ENCODE measurements around the gene ZNF622. TPM values are rescaled to one million over a fixed set of nuclear protein-coding genes. Genes with fewer than 3 reads are reported as not detected.

Gene ZNF622
- total RNA-seq, 1 donor, result 30.8 TPM

DNA sequence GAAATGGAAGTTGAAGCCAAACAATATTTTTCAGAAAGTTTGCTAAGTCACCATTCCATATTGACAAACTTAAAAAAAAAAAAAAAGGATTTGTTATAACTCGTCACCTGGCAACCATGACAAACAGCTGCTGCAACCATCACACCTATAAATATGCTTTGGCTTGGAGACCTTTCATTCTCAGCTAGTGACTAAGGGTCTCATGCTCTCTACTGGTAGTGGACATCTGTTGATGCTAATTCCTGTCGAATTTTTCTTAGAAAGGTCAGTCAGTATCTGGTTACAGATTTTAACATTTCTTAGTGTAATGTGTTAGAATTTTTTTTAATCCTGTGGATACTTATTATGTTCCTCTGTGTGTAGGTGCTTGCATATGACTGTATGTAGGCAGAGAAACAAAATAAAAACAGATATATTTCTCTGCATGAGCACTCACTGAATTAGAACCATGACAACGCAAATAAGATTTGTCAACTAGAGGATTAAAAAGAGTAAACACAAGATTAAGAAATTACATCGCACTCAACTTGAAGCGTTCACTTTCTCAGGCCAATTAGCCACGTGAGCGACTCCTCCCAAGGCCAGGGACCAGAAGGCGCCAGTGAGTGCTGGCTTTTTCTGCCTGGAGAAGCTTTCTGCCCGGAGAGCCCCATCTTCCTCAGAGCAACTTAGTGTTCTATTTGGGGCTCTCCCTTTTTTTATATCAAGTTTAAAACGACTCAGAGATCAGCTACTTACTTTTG lies 27.0 kb upstream of the ZNF622 start:
- H3K4me3 ChIP-seq (ENCODE audit: low read depth, low read length), result no peak overlapping the region
- TF ChIP-seq CTCF (IDR thresholded peaks at IDR 0.05; ENCODE audit: insufficient read depth, low read length), result no peak
- peak; percentile 40 for DNase-seq (ENCODE audit: low read depth)

DNA sequence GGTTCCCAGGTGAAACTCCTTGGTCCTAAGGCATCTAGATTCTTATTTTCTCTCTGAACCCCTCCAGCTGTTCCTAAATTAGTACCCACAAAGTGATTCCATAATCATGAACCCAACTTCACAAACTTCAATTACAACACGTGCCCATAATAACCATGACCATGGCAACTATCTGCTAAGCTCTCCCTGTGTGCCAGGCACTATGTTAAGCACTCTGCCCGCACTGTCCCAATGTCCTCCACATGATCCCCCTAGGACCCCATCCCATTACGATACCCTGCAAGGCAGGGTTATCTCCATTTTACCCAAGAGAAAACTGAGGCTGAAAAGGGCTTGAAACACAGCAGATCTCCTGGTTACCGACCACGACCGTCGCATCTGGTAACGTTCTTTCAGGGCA lies 25.3 kb upstream of the ZNF622 start:
- no peak for TF ChIP-seq CTCF (IDR thresholded peaks at IDR 0.05; ENCODE audit: insufficient read depth, low read length)
- H3K4me3 ChIP-seq (ENCODE audit: low read depth, low read length), result no peak overlapping the region
- DNase-seq (ENCODE audit: low read depth), result no peak

- peak; percentile 77 for TF ChIP-seq CTCF (IDR thresholded peaks at IDR 0.05; ENCODE audit: insufficient read depth, low read length)
- H3K4me3 ChIP-seq (ENCODE audit: low read depth, low read length), result no peak overlapping the region
- DNase-seq (ENCODE audit: low read depth), result peak; percentile 77
These were observed 23.8 kb upstream of the ZNF622 start for GRCh38 chr5:16489322-16489791.

- H3K4me3 ChIP-seq (ENCODE audit: low read depth, low read length), result no peak overlapping the region
- no peak for TF ChIP-seq CTCF (IDR thresholded peaks at IDR 0.05; ENCODE audit: insufficient read depth, low read length)
- no peak for DNase-seq (ENCODE audit: low read depth)
These were observed 21.9 kb upstream of the ZNF622 start for GRCh38 chr5:16487456-16487855.

DNA sequence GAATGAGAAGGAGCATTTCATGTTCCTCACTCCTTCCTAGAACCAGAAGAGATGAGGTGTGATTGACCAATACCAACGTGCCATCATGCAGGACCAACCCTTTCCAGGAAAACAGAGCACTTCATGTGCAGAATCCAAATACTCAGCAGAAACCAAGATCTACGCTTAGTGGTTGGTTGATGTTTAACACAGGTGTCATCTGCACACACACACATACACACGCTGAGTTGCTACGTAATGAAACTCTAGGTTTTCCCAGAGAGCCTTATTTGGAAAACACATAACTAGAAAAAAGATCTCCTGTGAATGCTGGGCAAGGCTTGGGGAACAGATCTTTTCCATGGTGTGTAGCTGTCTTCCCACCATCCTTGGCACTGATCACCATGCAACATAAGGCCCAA lies 21.1 kb upstream of the ZNF622 start:
- no peak for TF ChIP-seq CTCF (IDR thresholded peaks at IDR 0.05; ENCODE audit: insufficient read depth, low read length)
- no peak for DNase-seq (ENCODE audit: low read depth)
- H3K4me3 ChIP-seq (ENCODE audit: low read depth, low read length), result no peak overlapping the region

GRCh38 chr5:16485656-16486055 lies 20.1 kb upstream of the ZNF622 start:
- no peak for TF ChIP-seq CTCF (IDR thresholded peaks at IDR 0.05; ENCODE audit: insufficient read depth, low read length)
- no peak for DNase-seq (ENCODE audit: low read depth)
- no peak overlapping the region for H3K4me3 ChIP-seq (ENCODE audit: low read depth, low read length)

- no peak for TF ChIP-seq CTCF (IDR thresholded peaks at IDR 0.05; ENCODE audit: insufficient read depth, low read length)
- no peak overlapping the region for H3K4me3 ChIP-seq (ENCODE audit: low read depth, low read length)
- no peak for DNase-seq (ENCODE audit: low read depth)
These were observed 18.5 kb upstream of the ZNF622 start for GRCh38 chr5:16484081-16484480.
